HG02759 (cell line): ENCODE measurements around the gene ACCS.

Experiments
- ATAC-seq: cut with Tn5 transposase; IDR thresholded peaks from one replicate; pipeline ENCODE4 v1.9.1; 2021; ENCODE audit warnings: mild to moderate bottlenecking, moderate library complexity; ENCODE audit not compliant: unreplicated experiment

Gene ACCS

GRCh38 chr11:44088871-44089270 is 22.8 kb downstream of the ACCS start:
- ATAC-seq: no peak

GRCh38 chr11:44090539-44090938 is 24.5 kb downstream of the ACCS start:
- no peak for ATAC-seq

GRCh38 chr11:44094260-44094868 is 28.3 kb downstream of the ACCS start:
- ATAC-seq: peak; percentile 31

GRCh38 chr11:44095506-44096359 is 29.7 kb downstream of the ACCS start, which contains the start of gene EXT2:
EXT2 (plus strand) TSS chr11:44095678; CDS start chr11:44107713, 12,035 bp downstream.
- ATAC-seq: peak; percentile 95

GRCh38 chr11:44096360-44097185 is 30.5 kb downstream of the ACCS start:
- ATAC-seq: peak; percentile 10

- no peak for ATAC-seq
These were observed 31.8 kb downstream of the ACCS start for GRCh38 chr11:44097821-44098220.

- ATAC-seq: no peak
These were observed 35.0 kb downstream of the ACCS start for GRCh38 chr11:44101098-44101497.

DNA sequence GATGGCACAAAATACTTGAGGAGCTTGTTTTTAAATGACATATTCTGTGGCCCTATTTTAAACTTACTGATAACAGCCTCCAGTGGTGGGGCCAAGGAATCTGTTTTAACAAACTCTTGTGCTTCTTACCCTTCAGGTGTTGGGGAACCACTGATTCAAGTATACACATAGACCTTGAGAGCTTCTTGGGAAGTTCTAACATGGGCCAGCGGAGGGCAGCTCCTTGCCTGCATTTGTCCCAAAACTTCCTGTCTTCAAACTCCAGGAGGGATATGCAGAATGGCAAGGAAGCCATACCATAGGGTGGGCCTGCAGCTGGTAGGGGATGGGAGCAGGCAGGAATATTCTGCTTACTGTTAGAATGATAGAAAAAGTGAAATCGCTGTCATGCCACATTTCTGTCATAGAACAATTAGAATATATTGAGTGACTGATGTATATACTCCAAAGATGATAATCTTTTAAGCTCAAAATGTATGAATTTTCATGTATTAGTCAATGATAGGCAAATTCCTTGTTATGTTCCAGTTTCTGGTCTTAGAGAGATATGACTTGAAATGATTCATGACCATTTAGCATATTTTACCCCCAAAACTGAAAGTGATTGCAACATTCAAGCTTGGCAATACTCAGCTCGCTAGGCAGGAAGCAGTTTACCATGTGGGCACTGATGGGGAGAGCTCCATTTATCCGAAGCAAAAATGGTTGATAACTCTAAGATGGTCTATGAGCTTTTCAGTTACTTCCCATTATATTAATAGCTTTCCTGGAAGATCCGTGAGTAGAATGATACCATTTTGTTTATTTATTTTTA is 38.6 kb downstream of the ACCS start:
- ATAC-seq: no peak

DNA sequence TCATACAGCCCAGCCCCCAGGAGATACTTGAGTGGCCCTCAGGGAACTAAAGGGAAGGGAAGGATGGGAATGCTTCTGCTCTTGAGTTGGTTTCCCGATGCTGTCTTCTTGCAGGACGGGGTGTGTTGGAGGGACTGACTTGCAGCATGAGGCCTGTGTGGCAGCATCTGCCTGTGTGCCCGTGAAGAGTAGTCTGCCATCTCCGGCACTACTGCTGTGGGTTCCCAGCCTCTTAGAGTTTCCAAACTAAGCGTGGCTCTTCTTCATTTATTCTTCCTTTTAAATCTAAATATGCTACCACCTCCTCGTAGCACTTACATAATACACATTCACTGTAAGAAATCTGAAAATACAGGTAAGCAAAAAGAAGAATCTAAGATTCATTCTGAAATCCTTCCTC is 42.2 kb downstream of the ACCS start:
- no peak for ATAC-seq

- ATAC-seq: peak; percentile 93
These were observed 44.2 kb downstream of the ACCS start for GRCh38 chr11:44110231-44110679.

DNA sequence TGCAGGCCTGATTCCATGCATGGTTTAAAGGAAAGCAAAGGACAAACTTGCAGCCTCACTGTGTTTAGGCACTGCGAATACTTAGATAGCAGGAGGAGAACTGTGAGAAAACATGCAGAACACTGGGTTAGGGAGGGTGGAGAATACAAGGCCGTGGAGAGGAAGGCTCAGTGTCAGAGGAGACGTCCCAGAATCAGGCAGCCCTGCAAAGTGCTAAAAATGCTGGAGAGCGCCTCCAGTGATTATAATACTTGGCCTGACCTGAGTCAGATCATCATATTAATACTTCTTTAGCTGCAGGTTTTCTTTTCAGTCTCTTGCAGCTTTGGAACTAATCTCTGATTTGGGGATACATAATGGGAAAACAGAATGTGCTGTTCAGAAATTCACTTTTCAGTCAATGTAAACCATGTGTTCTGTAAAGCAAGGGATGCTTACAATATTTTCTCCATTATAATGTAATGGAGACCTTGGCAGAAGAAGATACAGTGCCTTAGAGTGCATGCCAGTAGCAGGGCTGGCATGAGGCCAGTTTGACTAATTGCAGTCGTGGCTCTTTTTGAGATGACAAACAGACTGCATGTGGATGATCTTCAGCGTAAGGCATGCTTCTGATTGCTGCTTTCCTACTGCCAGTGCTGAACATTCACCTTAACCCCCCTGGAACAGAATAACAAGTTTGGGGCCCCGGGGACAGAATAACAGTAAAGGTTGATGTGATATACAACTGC is 46.2 kb downstream of the ACCS start:
- ATAC-seq: no peak

DNA sequence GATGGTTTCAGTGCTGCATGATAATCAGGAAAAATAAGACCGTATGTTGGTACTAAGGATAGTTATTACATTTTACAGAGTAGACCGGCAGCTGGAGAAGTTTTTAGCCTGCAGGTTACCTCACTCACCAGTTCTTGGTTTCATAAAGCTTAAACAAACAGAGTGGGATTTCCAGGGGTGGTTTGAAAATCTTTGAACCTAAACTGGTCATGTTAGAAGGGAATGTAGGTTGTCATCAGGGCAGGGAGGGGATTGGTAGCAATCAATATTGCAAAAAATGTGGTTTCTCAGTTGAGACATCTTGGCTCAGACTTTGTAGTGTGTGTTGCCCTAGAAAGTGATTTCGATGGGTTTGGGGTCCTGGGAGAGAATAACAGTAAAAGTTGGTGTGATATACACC is 46.9 kb downstream of the ACCS start:
- no peak for ATAC-seq

DNA sequence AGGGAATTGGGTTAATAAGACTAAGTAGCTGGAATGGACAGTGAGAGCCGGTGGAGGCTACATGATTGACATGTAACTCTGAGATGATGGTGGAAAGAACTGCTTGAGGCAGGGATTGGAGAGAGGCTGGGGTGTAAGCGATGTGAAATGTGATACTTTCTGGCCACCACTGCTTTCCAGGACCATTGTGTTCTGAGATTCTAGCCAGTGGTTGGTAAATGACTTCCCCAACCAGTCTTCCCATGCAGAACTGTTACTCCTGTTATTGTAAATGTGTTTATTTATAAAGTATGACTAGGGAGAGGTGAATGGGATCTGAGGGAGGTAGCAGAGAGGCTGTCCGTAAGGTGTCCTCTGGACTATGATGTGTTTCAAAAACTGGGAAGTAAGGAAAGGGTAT is 47.5 kb downstream of the ACCS start:
- ATAC-seq: no peak

- no peak for ATAC-seq
These were observed 50.3 kb downstream of the ACCS start for GRCh38 chr11:44116234-44116830.

- no peak for ATAC-seq
These were observed 54.1 kb downstream of the ACCS start for GRCh38 chr11:44120169-44120568.

DNA sequence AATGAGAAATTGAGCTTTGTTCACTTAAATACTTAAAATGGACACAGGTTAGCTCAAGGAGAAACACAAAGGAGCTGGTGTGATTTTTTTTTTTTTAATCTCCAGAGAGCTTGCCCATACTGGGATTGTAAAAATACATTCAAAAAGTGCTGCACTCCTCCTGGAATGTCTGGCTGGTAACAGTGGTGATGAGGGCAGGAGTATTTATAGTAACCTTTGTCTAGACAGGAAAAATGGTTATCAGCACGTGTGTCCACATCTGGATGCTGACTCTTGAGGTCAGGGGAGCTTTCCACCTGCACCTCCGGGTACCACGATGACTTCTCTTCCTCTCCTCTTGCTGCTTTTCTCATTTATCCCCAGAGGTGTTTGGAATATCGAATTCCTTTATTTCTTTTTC is 59.5 kb downstream of the ACCS start:
- ATAC-seq: no peak

DNA sequence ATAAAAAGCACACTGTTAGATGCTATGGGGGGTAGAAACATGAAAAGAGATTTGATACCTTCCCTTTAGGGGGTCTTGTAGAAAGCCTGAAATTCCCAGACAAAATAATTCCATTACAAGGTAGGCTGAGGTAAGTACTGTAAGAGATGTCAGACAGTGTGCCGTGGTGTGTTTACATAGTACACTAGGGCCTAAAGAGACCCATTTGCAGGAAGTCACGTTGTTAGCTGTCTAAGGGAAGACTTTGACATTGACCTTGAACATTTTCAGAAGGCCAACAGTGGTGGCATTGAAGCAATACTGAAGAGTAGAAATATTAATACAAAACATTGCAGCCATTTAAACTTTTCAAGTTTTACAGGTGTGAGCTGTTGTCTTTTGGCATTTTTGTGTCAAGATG is 60.2 kb downstream of the ACCS start:
- ATAC-seq: no peak

DNA sequence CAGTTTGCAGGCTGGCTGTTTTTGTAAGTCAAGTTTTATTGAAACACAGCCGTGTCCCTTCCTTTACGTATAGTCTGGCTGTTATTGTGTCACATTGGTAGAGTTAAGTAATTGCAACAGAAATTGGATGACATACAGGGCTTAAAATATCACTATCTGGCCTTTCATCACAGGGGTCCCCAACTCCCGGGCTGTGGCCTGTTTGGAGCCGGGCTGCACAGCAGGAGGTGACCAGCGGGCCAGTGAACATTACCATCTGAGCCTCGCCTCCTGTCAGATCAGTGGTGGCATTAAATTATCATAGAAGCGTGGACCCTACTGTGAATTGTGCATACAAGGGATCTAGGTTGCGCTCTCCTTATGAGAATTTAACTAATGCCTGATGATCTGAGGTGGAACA is 61.1 kb downstream of the ACCS start:
- no peak for ATAC-seq

DNA sequence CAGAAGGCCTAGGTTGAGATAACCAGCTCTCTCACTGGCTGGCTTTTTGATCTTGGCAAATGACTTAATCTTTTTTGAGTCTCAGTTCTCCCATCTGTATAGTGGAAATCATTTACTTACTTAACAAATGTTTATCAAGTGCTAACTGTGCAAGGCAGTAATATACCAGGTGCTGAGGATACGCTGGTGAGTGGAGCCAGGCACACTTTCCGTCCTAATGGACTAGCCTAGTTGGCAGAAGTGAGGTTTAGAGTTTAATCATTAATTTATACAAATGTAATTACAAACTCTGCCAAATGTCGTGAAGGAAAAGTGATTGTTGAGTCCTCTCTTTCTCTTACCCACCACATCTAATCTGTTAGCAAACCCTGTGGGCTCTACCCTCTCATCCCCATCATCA is 62.7 kb downstream of the ACCS start:
- ATAC-seq: no peak

DNA sequence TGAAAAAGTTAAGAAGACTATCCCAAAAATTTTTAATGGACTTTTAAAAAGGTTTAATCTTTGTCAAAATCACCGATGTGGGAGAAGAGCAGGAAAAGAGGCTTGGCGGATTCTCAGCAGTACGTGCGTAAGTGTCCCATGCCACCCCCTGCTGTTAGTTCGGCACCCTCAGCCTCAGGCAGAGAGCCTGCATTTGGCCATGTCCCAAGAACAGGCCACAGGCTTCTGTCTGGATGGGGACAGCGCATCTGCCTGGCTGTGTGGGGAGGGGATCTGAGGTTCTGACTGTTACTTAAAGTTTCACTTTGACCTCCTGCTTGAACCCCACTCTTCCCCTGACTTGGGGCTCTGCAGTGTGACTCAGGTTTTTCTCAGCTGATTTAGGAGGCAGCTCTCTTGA is 64.7 kb downstream of the ACCS start:
- no peak for ATAC-seq
